ENCODE measurements around the gene PRKX.
"Not testable (repeated sequence)": the region's sequence is repeated elsewhere in the genome, so short reads cannot be mapped to it uniquely, and the experiment has no call there.

Gene PRKX

GRCh38 chrX:3713225-3713936 is at the start of gene PRKX:
PRKX (minus strand) TSS chrX:3713649; CDS start chrX:3713253, 396 bp downstream.
- no peak for DNase-seq

- no peak for DNase-seq
Measured at GRCh38 chrX:3763111-3763510, 49.7 kb upstream of the PRKX start.

- no peak for DNase-seq
Measured at GRCh38 chrX:3757510-3758025, 44.1 kb upstream of the PRKX start.

- DNase-seq, result no peak
Measured at GRCh38 chrX:3748052-3748559, 34.7 kb upstream of the PRKX start.

- no peak for DNase-seq
Measured at GRCh38 chrX:3743801-3744439, 30.5 kb upstream of the PRKX start.

- not testable (repeated sequence) for DNase-seq
Measured at GRCh38 chrX:3740946-3741345, 27.5 kb upstream of the PRKX start.

GRCh38 chrX:3738509-3738908 is 25.1 kb upstream of the PRKX start:
- DNase-seq, result no peak

- not testable (repeated sequence) for DNase-seq
Measured at GRCh38 chrX:3736536-3736935, 23.1 kb upstream of the PRKX start.

GRCh38 chrX:3735891-3736290 is 22.4 kb upstream of the PRKX start:
- DNase-seq, result not testable (repeated sequence)

GRCh38 chrX:3734456-3734855 is 21.0 kb upstream of the PRKX start:
- not testable (repeated sequence) for DNase-seq

- DNase-seq, result no peak
Measured at GRCh38 chrX:3733043-3733430, 19.6 kb upstream of the PRKX start.

- not testable (repeated sequence) for DNase-seq
Measured at GRCh38 chrX:3732326-3733042, 19.0 kb upstream of the PRKX start.

GRCh38 chrX:3728454-3728853 is 15.0 kb upstream of the PRKX start:
- no peak for DNase-seq

GRCh38 chrX:3723460-3723859 is 10.0 kb upstream of the PRKX start:
- DNase-seq, result not testable (repeated sequence)

GRCh38 chrX:3717742-3718420 is 4.4 kb upstream of the PRKX start:
- no peak for DNase-seq

GRCh38 chrX:3715921-3716320 is 2.5 kb upstream of the PRKX start:
- DNase-seq, result no peak

GRCh38 chrX:3714706-3715479 is 1.4 kb upstream of the PRKX start:
- not testable (repeated sequence) for DNase-seq

- DNase-seq, result no peak
Measured at GRCh38 chrX:3713937-3714434, 537 bp upstream of the PRKX start.

- DNase-seq, result no peak
Measured at GRCh38 chrX:3712870-3713224, 602 bp downstream of the PRKX start.

GRCh38 chrX:3712051-3712869 is 1.2 kb downstream of the PRKX start:
- DNase-seq, result no peak

GRCh38 chrX:3711331-3711917 is 2.0 kb downstream of the PRKX start:
- no peak for DNase-seq

Measured in DMS53 (cell line).